GM23338 (cell line): ENCODE results near the gene TPH2. TPM values are rescaled to one million over a fixed set of nuclear protein-coding genes. Genes with fewer than 3 reads are reported as not detected.

Experiments used
- ATAC-seq: fragments of 200-7000 bp; cut with Tn5 transposase; 3 replicates; pipeline ENCODE4 v1.9.1; 2020
- DNase-seq: peaks from one replicate; pipeline ENCODE4 v3.0.0-alpha.2; 2015; ENCODE audit warnings: low spot score
- H2AFZ ChIP-seq: fragments of 200-600 bp; sonication (generic); 2 replicates; pipeline ENCODE4 v1.8.0; 2016; ENCODE audit warnings: antibody characterized with exemption, mild to moderate bottlenecking, moderate library complexity
- H3F3A ChIP-seq: fragments of 200-600 bp; sonication (generic); replicated peaks from 2 replicates; pipeline ENCODE4 v1.8.0; 2017; ENCODE audit warnings: antibody characterized with exemption, mixed run types, low read depth
- H3K27ac ChIP-seq: fragments of 200-600 bp; sonication (generic); 2 replicates; pipeline ENCODE4 v1.6.1; 2016; ENCODE audit warnings: low read depth
- H3K27me3 ChIP-seq: fragments of 200-600 bp; sonication (generic); 2 replicates; pipeline ENCODE4 v1.8.0; 2016; ENCODE audit warnings: mild to moderate bottlenecking, mixed run types, moderate library complexity; ENCODE audit not compliant: insufficient read depth
- H3K36me3 ChIP-seq: fragments of 200-600 bp; sonication (generic); 2 replicates; pipeline ENCODE4 v1.8.0; 2016; ENCODE audit warnings: mild to moderate bottlenecking; ENCODE audit not compliant: insufficient read depth
- H3K4me1 ChIP-seq: fragments of 200-600 bp; sonication (generic); 2 replicates; pipeline ENCODE4 v1.8.0; 2016; ENCODE audit warnings: mild to moderate bottlenecking, moderate library complexity; ENCODE audit not compliant: insufficient read depth
- H3K4me2 ChIP-seq: fragments of 200-600 bp; sonication (generic); 2 replicates; pipeline ENCODE4 v1.7.1; 2017; ENCODE audit warnings: mixed run types
- H3K4me3 ChIP-seq: fragments of 200-600 bp; sonication (generic); 2 replicates; pipeline ENCODE4 v1.6.1; 2016; ENCODE audit warnings: mixed run types
- H3K79me2 ChIP-seq: fragments of 200-600 bp; sonication (generic); replicated peaks from 2 replicates; pipeline ENCODE4 v1.8.0; 2017; ENCODE audit warnings: mild to moderate bottlenecking; ENCODE audit not compliant: insufficient read depth
- H3K9me2 ChIP-seq: fragments of 200-600 bp; sonication (generic); 2 replicates; pipeline ENCODE4 v1.8.0; 2017; ENCODE audit not compliant: insufficient read depth
- H4K20me1 ChIP-seq: fragments of 200-600 bp; sonication (generic); replicated peaks from 2 replicates; pipeline ENCODE4 v1.8.0; 2017; ENCODE audit warnings: mild to moderate bottlenecking; ENCODE audit not compliant: insufficient read depth
- H3K27ac Mint-ChIP-seq: 2 replicates; pipeline ENCODE4 v1.8.0; 2020; ENCODE audit warnings: inconsistent platforms, mild to moderate bottlenecking, moderate library complexity, mixed read lengths
- H3K27me3 Mint-ChIP-seq: 3 replicates; pipeline ENCODE4 v1.8.0; 2022; ENCODE audit warnings: low read depth, mild to moderate bottlenecking, moderate library complexity, mixed read lengths, inconsistent platforms; ENCODE audit not compliant: insufficient read depth, poor library complexity
- H3K36me3 Mint-ChIP-seq: 3 replicates; pipeline ENCODE4 v1.8.0; 2021; ENCODE audit warnings: low read depth, mild to moderate bottlenecking, inconsistent platforms, moderate library complexity, mixed read lengths
- H3K4me1 Mint-ChIP-seq: 3 replicates; pipeline ENCODE4 v1.8.0; 2020; ENCODE audit warnings: mild to moderate bottlenecking, inconsistent platforms, mixed read lengths
- H3K4me3 Mint-ChIP-seq: 3 replicates; pipeline ENCODE4 v1.8.0; 2021; ENCODE audit warnings: moderate library complexity, mild to moderate bottlenecking, inconsistent platforms, mixed read lengths
- H3K9me3 Mint-ChIP-seq: 3 replicates; pipeline ENCODE4 v1.8.0; 2020; ENCODE audit warnings: moderate library complexity, mild to moderate bottlenecking, inconsistent platforms, mixed read lengths
- CTCF ChIP-seq, 2 experiments: fragments of 200-600 bp in 1 of 2; sonication (generic) in 1 of 2; conservative IDR thresholded peaks; 2 replicates each; pipeline versions ENCODE4 v1.5.1 to v1.6.1; 2016 to 2017; ENCODE audit warnings: antibody characterized with exemption in 2 of 2, low read depth in 2 of 2, mild to moderate bottlenecking in 2 of 2, moderate library complexity in 1 of 2
- EZH2phosphoT487 ChIP-seq: fragments of 200-600 bp; sonication (generic); IDR thresholded peaks from one replicate; pipeline ENCODE4 v1.8.1; 2018; ENCODE audit warnings: antibody characterized with exemption; ENCODE audit not compliant: unreplicated experiment
- POLR2AphosphoS5 ChIP-seq: IDR thresholded peaks from 2 replicates; pipeline ENCODE4 v1.6.1; 2016; ENCODE audit warnings: antibody characterized with exemption, low read depth
- REST ChIP-seq: IDR thresholded peaks from one replicate; pipeline ENCODE4 v1.6.1; 2018; ENCODE audit warnings: antibody characterized with exemption; ENCODE audit not compliant: unreplicated experiment
- ZNF114 ChIP-seq: fragments of 250-450 bp; sonication (Bioruptor Pico); IDR thresholded peaks from 2 replicates; pipeline ENCODE4 v1.5.0; 2020; ENCODE audit warnings: mild to moderate bottlenecking, moderate library complexity
- ZNF331 ChIP-seq: fragments of 250-450 bp; sonication (Bioruptor Pico); IDR thresholded peaks from 2 replicates; pipeline ENCODE4 v1.5.0; 2020; ENCODE audit warnings: low read depth, mild to moderate bottlenecking, moderate library complexity
- ZNF462 ChIP-seq: fragments of 250-450 bp; sonication (Bioruptor Pico); IDR thresholded peaks from 2 replicates; pipeline ENCODE4 v1.5.0; 2020; ENCODE audit warnings: mild to moderate bottlenecking, moderate library complexity
- polyA plus RNA-seq: library from polyadenylated mRNA; unstranded; fragments of >200 nt; fragmentation: Nextera tagmentation; extraction: Ambion mirVana; gene quantifications from 2 replicates; pipeline ENCODE4 v1.2.1, GENCODE V29; 2016
- total RNA-seq: library from RNA; depleted of rRNA; stranded (reverse); fragments of >200 nt; shearing (Covaris generic); gene quantifications from 2 replicates; pipeline ENCODE4 v1.2.3, GENCODE V29; 2014

The TPH2 gene
- total and polyA plus RNA-seq, 2 experiments from 2014 or later: 0.94 to 1.4 TPM

GRCh38 chr12:71892059-71892458 lies 46.6 kb upstream of the TPH2 start:
- no peak for ATAC-seq
- H3K9me3 Mint-ChIP-seq: no peaks in the 10 kb centered on the region

More at GRCh38 chr12:71892059-71892458, 46.6 kb upstream of the TPH2 start:
- TF ChIP-seq ZNF114 (CRISPR knock-in tag): no peak
- TF ChIP-seq REST: no peak
- no peak for TF ChIP-seq POLR2AphosphoS5
- no peak for TF ChIP-seq ZNF331
- no peak for TF ChIP-seq EZH2phosphoT487
- no peak for TF ChIP-seq ZNF462 (CRISPR knock-in tag)
- no peak for TF ChIP-seq CTCF (conservative IDR thresholded peaks at IDR 0.05; ENCODE audit: low read depth in 2 of 2)
- no peaks in the 10 kb centered on the region for H3K27me3 ChIP-seq
- H3K4me2 ChIP-seq: no peak overlapping the region
- H3K9me2 ChIP-seq: no peaks in the 10 kb centered on the region
- no peak overlapping the region for H3K4me3 Mint-ChIP-seq
- H3K27ac ChIP-seq: no peak overlapping the region
- no peak overlapping the region for H2AFZ ChIP-seq
- no peaks in the 10 kb centered on the region; the same call in 1 of the 2 replicates for H3K36me3 ChIP-seq
- DNase-seq: no peak
- H3K79me2 ChIP-seq: no peaks in the 10 kb centered on the region
- no peaks in the 10 kb centered on the region; the same call in 2 of the 3 replicates for H3K4me1 Mint-ChIP-seq
- no peaks in the 10 kb centered on the region for H3F3A ChIP-seq
- no peaks in the 10 kb centered on the region for H3K27me3 Mint-ChIP-seq
- no peak overlapping the region for H3K27ac Mint-ChIP-seq
- no peaks in the 10 kb centered on the region for H3K4me1 ChIP-seq
- peaks cover 11% of the 10 kb centered on the region; the same call in 2 of the 3 replicates for H3K36me3 Mint-ChIP-seq
- no peaks in the 10 kb centered on the region for H4K20me1 ChIP-seq
- no peak overlapping the region for H3K4me3 ChIP-seq
